Measurements from ENCODE around the gene RNF224.

GRCh38 chr9:137276473-137277328 lies 49.4 kb downstream of the RNF224 start:
- TF ChIP-seq POLR2A (IDR thresholded peaks at IDR 0.05): no peak
- no peak for TF ChIP-seq CTCF (IDR thresholded peaks at IDR 0.05)
- TF ChIP-seq EP300 (IDR thresholded peaks at IDR 0.05): peak in 1 of 2 donors; percentile 46

Data from tibial nerve (tissue), 4 donors.